ENCODE data around the gene PIGU.

PIGU gene

GRCh38 chr20:34710568-34710839, 33.6 kb upstream of the PIGU start:
- Mint-ChIP-seq H3K9me3 (no peaks in the 10 kb centered on the region), H3K36me3 (peaks cover 52% of the 10 kb centered on the region), H3K4me1 (peaks cover 51% of the 10 kb centered on the region), H3K27ac (peak overlapping the region; percentile 85), H3K4me3 (peak overlapping the region; percentile 79)
- ATAC-seq, result no peak
- no peak for DNase-seq (ENCODE audit: low spot score in 2 of 2)

GRCh38 chr20:34709831-34710567, 33.1 kb upstream of the PIGU start:
- peak overlapping the region; percentile 79 for H3K4me3 Mint-ChIP-seq
- H3K36me3 Mint-ChIP-seq, result peaks cover 48% of the 10 kb centered on the region
- H3K27ac Mint-ChIP-seq, result peak overlapping the region; percentile 91
- ATAC-seq (peak; percentile 14), DNase-seq (ENCODE audit: low spot score in 2 of 2) (no peak)
- peaks cover 56% of the 10 kb centered on the region for H3K4me1 Mint-ChIP-seq
- H3K9me3 Mint-ChIP-seq, result no peaks in the 10 kb centered on the region

DNA sequence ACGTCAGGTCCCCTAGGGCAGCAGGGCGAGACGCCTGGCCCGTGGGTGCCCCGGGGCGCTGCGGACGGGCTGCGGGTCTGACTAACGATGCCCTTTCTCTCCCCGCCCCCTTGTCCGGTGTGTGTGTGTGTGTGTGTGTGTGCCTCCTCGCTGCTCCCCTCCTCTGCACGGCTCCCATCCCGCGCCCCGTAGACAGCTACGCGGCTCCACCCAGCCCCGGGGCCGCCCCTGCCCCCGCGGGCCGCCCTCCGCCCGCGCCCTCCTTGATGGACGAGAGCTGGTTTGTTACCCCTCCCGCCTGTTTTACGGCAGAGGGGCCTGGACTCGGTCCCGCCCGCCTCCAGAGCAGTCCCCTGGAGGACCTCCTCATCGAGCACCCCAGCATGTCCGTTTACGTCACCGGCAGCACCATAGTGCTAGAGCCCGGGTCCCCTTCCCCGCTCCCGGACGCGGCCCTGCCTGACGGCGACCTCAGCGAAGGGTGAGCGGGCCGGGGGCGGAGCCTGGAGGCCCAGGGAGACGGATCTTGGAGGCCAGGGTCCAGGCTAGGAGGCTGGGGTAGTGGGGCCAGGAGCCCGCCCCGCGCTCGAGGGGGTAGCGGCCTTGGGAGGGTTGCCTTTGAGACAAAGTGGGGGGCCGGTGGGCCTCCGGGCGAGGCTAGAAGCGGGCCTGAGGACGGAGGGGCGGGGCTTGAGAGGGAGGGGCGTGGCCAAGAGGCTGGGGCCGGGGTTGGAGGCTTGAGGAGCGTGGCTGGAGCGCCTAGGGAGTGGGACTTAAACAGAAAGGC, 32.3 kb upstream of the PIGU start:
- Mint-ChIP-seq H3K4me1 (peaks cover 62% of the 10 kb centered on the region), H3K4me3 (peak overlapping the region; percentile 79), H3K36me3 (peaks cover 43% of the 10 kb centered on the region), H3K27ac (peak overlapping the region; percentile 91), H3K9me3 (no peaks in the 10 kb centered on the region)
- peak; percentile 80 to 96 for DNase-seq (ENCODE audit: low spot score in 2 of 2)
- ATAC-seq, result peak; percentile 83

DNA sequence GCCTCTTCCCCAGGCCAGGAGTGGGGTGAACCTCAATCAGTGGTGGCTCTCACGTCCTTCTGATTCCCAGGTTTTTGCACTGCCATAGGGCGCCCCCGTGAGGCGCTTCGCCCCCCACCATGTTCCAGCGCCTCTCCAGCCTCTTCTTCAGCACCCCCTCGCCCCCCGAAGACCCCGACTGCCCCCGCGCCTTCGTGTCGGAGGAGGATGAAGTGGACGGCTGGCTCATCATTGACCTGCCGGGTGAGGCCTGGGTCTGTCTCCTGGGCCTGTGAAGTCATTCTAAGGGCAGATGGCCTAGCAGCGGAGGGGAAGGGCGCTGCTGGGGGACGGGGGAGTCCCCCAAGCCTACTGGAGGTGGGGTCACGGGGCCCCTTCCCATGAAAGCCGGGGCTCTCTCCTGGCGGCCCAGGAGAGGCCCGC, 31.7 kb upstream of the PIGU start:
- peak overlapping the region; percentile 91 for H3K27ac Mint-ChIP-seq
- ATAC-seq (peak; percentile 15), DNase-seq (ENCODE audit: low spot score in 2 of 2) (peak in 1 of 2 donors; percentile 82)
- H3K4me1 Mint-ChIP-seq, result peaks cover 64% of the 10 kb centered on the region
- no peaks in the 10 kb centered on the region for H3K9me3 Mint-ChIP-seq
- peaks cover 41% of the 10 kb centered on the region for H3K36me3 Mint-ChIP-seq
- peak overlapping the region; percentile 79 for H3K4me3 Mint-ChIP-seq

GRCh38 chr20:34706912-34707784, 30.3 kb upstream of the PIGU start:
- Mint-ChIP-seq H3K9me3 (no peaks in the 10 kb centered on the region), H3K4me1 (peaks cover 60% of the 10 kb centered on the region), H3K4me3 (no peak overlapping the region), H3K27ac (peak overlapping the region; percentile 8), H3K36me3 (peaks cover 31% of the 10 kb centered on the region)
- DNase-seq (ENCODE audit: low spot score in 2 of 2) (no peak), ATAC-seq (no peak)

- DNase-seq (ENCODE audit: low spot score in 2 of 2), result no peak
- H3K4me3 Mint-ChIP-seq, result no peak overlapping the region
- H3K36me3 Mint-ChIP-seq, result peaks cover 23% of the 10 kb centered on the region
- peaks cover 53% of the 10 kb centered on the region for H3K4me1 Mint-ChIP-seq
- peak overlapping the region; percentile 8 for H3K27ac Mint-ChIP-seq
- ATAC-seq, result no peak
- H3K9me3 Mint-ChIP-seq, result no peaks in the 10 kb centered on the region
Measured at GRCh38 chr20:34706302-34706875, 29.5 kb upstream of the PIGU start.

GRCh38 chr20:34705397-34706301, 28.8 kb upstream of the PIGU start:
- peak overlapping the region; percentile 95 for H3K4me3 Mint-ChIP-seq
- no peaks in the 10 kb centered on the region for H3K9me3 Mint-ChIP-seq
- ATAC-seq (no peak), DNase-seq (ENCODE audit: low spot score in 2 of 2) (no peak)
- H3K27ac Mint-ChIP-seq, result no peak overlapping the region
- H3K36me3 Mint-ChIP-seq, result peaks cover 23% of the 10 kb centered on the region
- H3K4me1 Mint-ChIP-seq, result peaks cover 50% of the 10 kb centered on the region

DNA sequence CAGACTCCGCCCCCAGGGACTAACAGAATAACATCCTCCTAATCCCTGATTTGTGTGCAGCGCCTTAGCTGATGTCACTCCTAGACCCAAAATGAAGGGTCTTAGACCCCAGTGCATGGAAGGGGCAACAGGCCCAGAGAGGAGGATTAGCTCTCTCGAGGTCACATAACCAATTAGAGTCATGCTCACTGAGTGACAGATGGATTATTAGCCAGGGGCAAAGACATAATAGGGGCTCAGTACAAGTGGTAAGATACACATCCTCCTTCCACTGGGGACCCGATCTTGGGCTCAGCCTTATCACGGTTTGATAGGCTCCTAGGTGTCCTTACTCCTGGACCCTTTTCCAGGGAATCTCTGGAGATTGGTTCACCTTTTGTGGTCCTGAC, 28.1 kb upstream of the PIGU start:
- H3K36me3 Mint-ChIP-seq, result peaks cover 23% of the 10 kb centered on the region
- H3K27ac Mint-ChIP-seq, result peak overlapping the region; percentile 96
- no peak for DNase-seq (ENCODE audit: low spot score in 2 of 2)
- peak overlapping the region; percentile 95 for H3K4me3 Mint-ChIP-seq
- ATAC-seq, result no peak
- H3K4me1 Mint-ChIP-seq, result peaks cover 43% of the 10 kb centered on the region
- no peaks in the 10 kb centered on the region for H3K9me3 Mint-ChIP-seq

GRCh38 chr20:34704177-34705007, 27.5 kb upstream of the PIGU start, which contains the start of gene TP53INP2:
TSS of gene TP53INP2 (plus strand) at chr20:34704344. CDS start at chr20:34708740, 4,396 bp downstream.
- Mint-ChIP-seq H3K27ac (peak within 1 kb of the TSS; percentile 96), H3K4me1 (peaks cover 43% of the 10 kb centered on the region), H3K4me3 (peak within 1 kb of the TSS; percentile 95), H3K36me3 (peaks cover 21% of the 10 kb centered on the region), H3K9me3 (no peaks in the 10 kb centered on the region)
- peak; percentile 70 to 89 for DNase-seq (ENCODE audit: low spot score in 2 of 2)
- ATAC-seq, result peak; percentile 68

- peaks cover 13% of the 10 kb centered on the region for H3K36me3 Mint-ChIP-seq
- ATAC-seq (peak; percentile 3), DNase-seq (ENCODE audit: low spot score in 2 of 2) (peak in 1 of 2 donors; percentile 64)
- H3K4me3 Mint-ChIP-seq, result peak overlapping the region; percentile 95
- H3K9me3 Mint-ChIP-seq, result no peaks in the 10 kb centered on the region
- H3K27ac Mint-ChIP-seq, result peak overlapping the region; percentile 96
- peaks cover 39% of the 10 kb centered on the region for H3K4me1 Mint-ChIP-seq
Measured at GRCh38 chr20:34703424-34704176, 26.7 kb upstream of the PIGU start.

- no peak for DNase-seq (ENCODE audit: low spot score in 2 of 2)
Measured at GRCh38 chr20:34703061-34703423, 26.1 kb upstream of the PIGU start.

GRCh38 chr20:34701405-34702085, 24.7 kb upstream of the PIGU start:
- DNase-seq (ENCODE audit: low spot score in 2 of 2) (no peak), ATAC-seq (no peak)
- H3K4me1 Mint-ChIP-seq, result peaks cover 33% of the 10 kb centered on the region
- no peaks in the 10 kb centered on the region for H3K9me3 Mint-ChIP-seq
- H3K27ac Mint-ChIP-seq, result no peak overlapping the region
- peaks cover 13% of the 10 kb centered on the region for H3K36me3 Mint-ChIP-seq
- no peak overlapping the region for H3K4me3 Mint-ChIP-seq

More at GRCh38 chr20:34703061-34703423, 26.1 kb upstream of the PIGU start:
- Mint-ChIP-seq H3K9me3 (no peaks in the 10 kb centered on the region), H3K4me3 (peak overlapping the region; percentile 95), H3K4me1 (peaks cover 34% of the 10 kb centered on the region), H3K36me3 (peaks cover 13% of the 10 kb centered on the region), H3K27ac (peak overlapping the region; percentile 96)
- ATAC-seq, result no peak
